Ishikawa (cell line): ENCODE results near the gene FBLN5.

Experiments
- CEBPB ChIP-seq: IDR thresholded peaks from 2 replicates; pipeline ENCODE4 v1.6.1; 2012
- CREB1 ChIP-seq: IDR thresholded peaks from 2 replicates; pipeline ENCODE4 v1.6.1; 2012; ENCODE audit warnings: low read depth
- EGR1 ChIP-seq: IDR thresholded peaks from 2 replicates; pipeline ENCODE4 v1.6.1; 2012
- EP300 ChIP-seq: IDR thresholded peaks from 2 replicates; pipeline ENCODE4 v1.6.1; 2012; ENCODE audit warnings: borderline replicate concordance
- FOXM1 ChIP-seq: IDR thresholded peaks from 2 replicates; pipeline ENCODE4 v1.6.1; 2012; ENCODE audit warnings: low read depth, borderline replicate concordance
- NFIC ChIP-seq: IDR thresholded peaks from 2 replicates; pipeline ENCODE4 v1.6.1; 2012
- RAD21 ChIP-seq: IDR thresholded peaks from 2 replicates; pipeline ENCODE4 v1.6.1; 2012; ENCODE audit warnings: low read depth
- TAF1 ChIP-seq: IDR thresholded peaks from 2 replicates; pipeline ENCODE4 v1.6.1; 2012; ENCODE audit warnings: low read depth, mild to moderate bottlenecking
- TCF12 ChIP-seq: IDR thresholded peaks from 2 replicates; pipeline ENCODE4 v1.6.1; 2012; ENCODE audit warnings: low read depth
- TEAD4 ChIP-seq: IDR thresholded peaks from 2 replicates; pipeline ENCODE4 v1.6.1; 2012
- YY1 ChIP-seq: IDR thresholded peaks from 2 replicates; pipeline ENCODE4 v1.6.1; 2012; ENCODE audit warnings: low read depth
- ZBTB7A ChIP-seq: IDR thresholded peaks from 2 replicates; pipeline ENCODE4 v1.6.1; 2012; ENCODE audit warnings: low read depth
- TF ChIP-seq, protein P1 (sequence below): IDR thresholded peaks from 2 replicates; pipeline ENCODE4 v1.6.1; 2012; ENCODE audit warnings: low read depth, mild to moderate bottlenecking
- TF ChIP-seq, protein P2 (sequence below): IDR thresholded peaks from 2 replicates; pipeline ENCODE4 v1.6.1; 2012
- TF ChIP-seq, protein P3 (sequence below): IDR thresholded peaks from 2 replicates; pipeline ENCODE4 v1.6.1; 2012

The FBLN5 gene

DNA sequence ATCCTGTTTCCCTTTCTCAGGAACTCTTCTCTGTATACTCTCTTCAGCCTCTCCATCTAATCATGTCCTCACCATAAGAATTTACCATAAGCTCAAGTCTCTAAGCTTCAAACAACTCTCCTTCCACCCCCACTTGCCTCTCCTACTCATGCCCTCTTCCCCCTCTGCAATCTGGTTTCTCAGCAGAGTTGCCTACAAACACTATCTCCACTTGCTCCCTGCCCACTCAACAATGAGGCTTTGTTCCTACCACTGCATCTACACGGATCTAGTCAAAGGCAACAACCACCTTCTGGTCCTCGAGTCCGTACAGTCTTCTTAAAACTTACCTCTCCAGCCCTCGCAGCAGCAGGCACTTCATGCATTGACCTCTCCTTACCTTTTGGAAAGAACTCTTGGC lies 17.2 kb upstream of the FBLN5 start:
- TF ChIP-seq TCF12 (no peak), ZBTB7A (no peak), TEAD4 (no peak), YY1 (no peak), FOXM1 (no peak), CREB1 (no peak), CEBPB (no peak), NFIC (no peak), RAD21 (no peak), EGR1 (no peak), TAF1 (no peak), EP300 (no peak)
- TF ChIP-seq, protein P1, sequence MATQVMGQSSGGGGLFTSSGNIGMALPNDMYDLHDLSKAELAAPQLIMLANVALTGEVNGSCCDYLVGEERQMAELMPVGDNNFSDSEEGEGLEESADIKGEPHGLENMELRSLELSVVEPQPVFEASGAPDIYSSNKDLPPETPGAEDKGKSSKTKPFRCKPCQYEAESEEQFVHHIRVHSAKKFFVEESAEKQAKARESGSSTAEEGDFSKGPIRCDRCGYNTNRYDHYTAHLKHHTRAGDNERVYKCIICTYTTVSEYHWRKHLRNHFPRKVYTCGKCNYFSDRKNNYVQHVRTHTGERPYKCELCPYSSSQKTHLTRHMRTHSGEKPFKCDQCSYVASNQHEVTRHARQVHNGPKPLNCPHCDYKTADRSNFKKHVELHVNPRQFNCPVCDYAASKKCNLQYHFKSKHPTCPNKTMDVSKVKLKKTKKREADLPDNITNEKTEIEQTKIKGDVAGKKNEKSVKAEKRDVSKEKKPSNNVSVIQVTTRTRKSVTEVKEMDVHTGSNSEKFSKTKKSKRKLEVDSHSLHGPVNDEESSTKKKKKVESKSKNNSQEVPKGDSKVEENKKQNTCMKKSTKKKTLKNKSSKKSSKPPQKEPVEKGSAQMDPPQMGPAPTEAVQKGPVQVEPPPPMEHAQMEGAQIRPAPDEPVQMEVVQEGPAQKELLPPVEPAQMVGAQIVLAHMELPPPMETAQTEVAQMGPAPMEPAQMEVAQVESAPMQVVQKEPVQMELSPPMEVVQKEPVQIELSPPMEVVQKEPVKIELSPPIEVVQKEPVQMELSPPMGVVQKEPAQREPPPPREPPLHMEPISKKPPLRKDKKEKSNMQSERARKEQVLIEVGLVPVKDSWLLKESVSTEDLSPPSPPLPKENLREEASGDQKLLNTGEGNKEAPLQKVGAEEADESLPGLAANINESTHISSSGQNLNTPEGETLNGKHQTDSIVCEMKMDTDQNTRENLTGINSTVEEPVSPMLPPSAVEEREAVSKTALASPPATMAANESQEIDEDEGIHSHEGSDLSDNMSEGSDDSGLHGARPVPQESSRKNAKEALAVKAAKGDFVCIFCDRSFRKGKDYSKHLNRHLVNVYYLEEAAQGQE = no peak
- TF ChIP-seq, protein P2, sequence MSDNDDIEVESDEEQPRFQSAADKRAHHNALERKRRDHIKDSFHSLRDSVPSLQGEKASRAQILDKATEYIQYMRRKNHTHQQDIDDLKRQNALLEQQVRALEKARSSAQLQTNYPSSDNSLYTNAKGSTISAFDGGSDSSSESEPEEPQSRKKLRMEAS = no peak
- TF ChIP-seq, protein P3, sequence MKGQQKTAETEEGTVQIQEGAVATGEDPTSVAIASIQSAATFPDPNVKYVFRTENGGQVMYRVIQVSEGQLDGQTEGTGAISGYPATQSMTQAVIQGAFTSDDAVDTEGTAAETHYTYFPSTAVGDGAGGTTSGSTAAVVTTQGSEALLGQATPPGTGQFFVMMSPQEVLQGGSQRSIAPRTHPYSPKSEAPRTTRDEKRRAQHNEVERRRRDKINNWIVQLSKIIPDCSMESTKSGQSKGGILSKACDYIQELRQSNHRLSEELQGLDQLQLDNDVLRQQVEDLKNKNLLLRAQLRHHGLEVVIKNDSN = no peak

DNA sequence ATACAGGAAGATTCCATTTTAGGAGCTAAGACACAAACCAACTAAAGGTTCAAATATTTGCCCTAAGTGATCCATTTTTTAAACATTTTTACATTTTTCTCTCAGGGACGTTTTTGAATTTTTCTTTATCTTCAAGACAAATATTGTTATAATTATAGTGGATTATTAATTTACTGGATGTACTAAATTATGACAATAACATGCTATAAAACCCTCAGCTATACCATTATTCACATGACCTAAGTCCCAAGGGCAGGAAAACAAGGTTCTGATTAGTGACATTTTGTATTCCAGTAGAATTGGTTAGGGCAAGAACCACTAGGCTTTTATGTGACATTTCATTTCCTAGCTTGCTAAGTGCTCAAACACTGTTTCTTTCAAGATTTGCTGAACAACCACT lies 16.5 kb upstream of the FBLN5 start:
- TF ChIP-seq, protein P2 = no peak
- TF ChIP-seq NFIC = no peak
- TF ChIP-seq FOXM1 = no peak
- no peak for TF ChIP-seq CEBPB
- no peak for TF ChIP-seq TAF1
- TF ChIP-seq, protein P1 = no peak
- no peak for TF ChIP-seq ZBTB7A
- TF ChIP-seq, protein P3 = no peak
- TF ChIP-seq RAD21 = no peak
- TF ChIP-seq EGR1 = no peak
- TF ChIP-seq CREB1 = no peak

DNA sequence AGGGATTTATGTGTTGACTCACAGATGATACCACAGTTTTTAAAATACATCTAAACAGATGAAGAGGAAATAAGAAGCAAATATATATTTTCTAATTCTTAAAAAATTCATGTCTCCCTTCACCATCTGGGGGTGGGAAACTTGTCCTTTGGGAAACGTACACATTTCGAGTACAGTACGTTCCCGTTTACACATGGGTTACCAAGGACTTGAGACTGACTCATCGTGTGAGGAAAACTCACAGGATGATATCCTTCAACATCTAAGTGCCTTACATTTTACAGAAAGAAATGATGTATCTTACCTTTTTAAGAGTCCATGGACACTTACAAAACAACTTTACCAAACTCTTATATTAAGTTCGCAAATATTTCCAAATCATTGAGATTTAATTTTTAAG lies 16.0 kb upstream of the FBLN5 start:
- TF ChIP-seq, protein P1 = no peak
- TF ChIP-seq CEBPB (no peak), TEAD4 (no peak), TCF12 (no peak), FOXM1 (no peak), CREB1 (no peak), EP300 (no peak)
- TF ChIP-seq, protein P2 = no peak

DNA sequence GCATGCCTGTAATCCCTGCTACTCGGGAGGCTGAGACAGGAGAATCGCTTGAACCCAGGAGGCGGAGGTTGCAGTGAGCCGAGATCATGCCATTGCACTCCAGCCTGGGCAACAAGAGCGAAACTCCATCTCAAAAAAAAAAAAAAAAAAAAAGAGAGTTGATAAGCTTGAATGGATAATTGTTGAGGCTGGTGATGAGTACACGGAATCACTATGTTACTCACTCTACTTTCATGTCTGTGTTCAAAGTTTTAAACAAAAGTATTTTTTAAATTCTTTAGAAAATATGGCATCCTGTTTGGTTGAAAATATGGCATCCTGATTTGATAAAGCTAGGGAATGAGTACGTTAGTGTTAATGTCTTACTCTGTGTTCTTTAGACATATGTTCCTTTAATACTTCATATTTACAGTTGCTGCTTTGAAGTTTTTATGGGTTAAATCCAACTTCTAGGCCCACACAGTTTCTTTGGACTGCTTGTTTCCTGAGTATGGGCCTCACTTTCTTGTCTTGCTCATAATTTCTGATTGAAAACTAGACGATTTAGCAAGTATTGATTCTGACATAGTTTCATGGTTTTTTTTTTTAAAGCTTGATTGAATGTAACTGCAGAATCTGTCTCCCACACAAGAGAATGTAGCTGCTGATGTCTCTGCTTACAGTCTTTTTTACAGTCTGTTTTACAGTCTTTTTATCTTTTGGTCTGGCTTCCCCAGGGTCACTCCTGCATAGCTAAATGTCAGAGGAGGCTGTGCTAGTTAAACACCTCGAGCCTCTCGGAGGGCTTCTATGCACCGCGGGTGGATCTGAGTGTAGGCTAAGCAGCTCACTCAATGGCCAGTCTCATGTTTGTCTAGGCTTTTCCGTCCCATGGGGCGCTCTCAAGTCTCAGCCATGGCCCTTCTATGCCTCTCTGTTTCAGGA lies 14.1 kb upstream of the FBLN5 start:
- no peak for TF ChIP-seq CREB1
- no peak for TF ChIP-seq YY1
- no peak for TF ChIP-seq ZBTB7A
- no peak for TF ChIP-seq FOXM1
- TF ChIP-seq CEBPB = no peak
- TF ChIP-seq TAF1 = no peak
- TF ChIP-seq TCF12 = no peak
- no peak for TF ChIP-seq EGR1
- TF ChIP-seq NFIC = no peak
- no peak for TF ChIP-seq EP300
